Measurements from ENCODE around the gene CETN3. TPM values are rescaled to one million over a fixed set of nuclear protein-coding genes. Genes with fewer than 3 reads are reported as not detected.

Gene CETN3
- total RNA-seq, 2 donors from 2014 or later: 29.3 to 30.1 TPM

- Mint-ChIP-seq H3K27ac (no peak overlapping the region), H3K27me3 (ENCODE audit: low read depth) (no peaks in the 10 kb centered on the region), H3K36me3 (ENCODE audit: insufficient read depth in 2 of 2) (peaks cover 12 to 25% of the 10 kb centered on the region in 2 donors), H3K4me3 (no peak overlapping the region), H3K4me1 (ENCODE audit: low read depth) (peaks cover 23% of the 10 kb centered on the region), H3K9me3 (no peaks in the 10 kb centered on the region)
- no peak for DNase-seq
- no peak for ATAC-seq (replicated peaks in 1 of 2)
Measured at GRCh38 chr5:90402521-90403255, 6.9 kb downstream of the CETN3 start.

GRCh38 chr5:90399251-90399650 is 10.3 kb downstream of the CETN3 start:
- peaks cover 7% of the 10 kb centered on the region for H3K4me1 Mint-ChIP-seq (ENCODE audit: low read depth)
- H3K9me3 Mint-ChIP-seq: no peaks in the 10 kb centered on the region
- H3K27me3 Mint-ChIP-seq (ENCODE audit: low read depth): no peaks in the 10 kb centered on the region
- peaks cover 5 to 11% of the 10 kb centered on the region in 2 donors for H3K36me3 Mint-ChIP-seq (ENCODE audit: insufficient read depth in 2 of 2)
- no peak overlapping the region for H3K4me3 Mint-ChIP-seq
- H3K27ac Mint-ChIP-seq: no peak overlapping the region
- DNase-seq: no peak
- ATAC-seq (replicated peaks in 1 of 2): no peak

GRCh38 chr5:90398726-90399125 is 10.8 kb downstream of the CETN3 start:
- H3K36me3 Mint-ChIP-seq (ENCODE audit: insufficient read depth in 2 of 2): peaks cover 5 to 11% of the 10 kb centered on the region in 2 donors
- H3K27ac Mint-ChIP-seq: no peak overlapping the region
- peaks cover 7% of the 10 kb centered on the region for H3K4me1 Mint-ChIP-seq (ENCODE audit: low read depth)
- ATAC-seq (replicated peaks in 1 of 2) (no peak), DNase-seq (no peak)
- no peak overlapping the region for H3K4me3 Mint-ChIP-seq
- no peaks in the 10 kb centered on the region for H3K9me3 Mint-ChIP-seq
- H3K27me3 Mint-ChIP-seq (ENCODE audit: low read depth): no peaks in the 10 kb centered on the region

- DNase-seq (no peak), ATAC-seq (replicated peaks in 1 of 2) (no peak)
- peaks cover 4 to 7% of the 10 kb centered on the region in 2 donors for H3K36me3 Mint-ChIP-seq (ENCODE audit: insufficient read depth in 2 of 2)
- no peaks in the 10 kb centered on the region for H3K27me3 Mint-ChIP-seq (ENCODE audit: low read depth)
- H3K9me3 Mint-ChIP-seq: no peaks in the 10 kb centered on the region
- H3K4me1 Mint-ChIP-seq (ENCODE audit: low read depth): peaks cover 13% of the 10 kb centered on the region
- H3K27ac Mint-ChIP-seq: no peak overlapping the region
- H3K4me3 Mint-ChIP-seq: no peak overlapping the region
Measured at GRCh38 chr5:90395005-90395404, 14.6 kb downstream of the CETN3 start.

GRCh38 chr5:90390928-90391327 is 18.6 kb downstream of the CETN3 start:
- H3K4me1 Mint-ChIP-seq (ENCODE audit: low read depth): peaks cover 8% of the 10 kb centered on the region
- no peak overlapping the region for H3K27ac Mint-ChIP-seq
- H3K9me3 Mint-ChIP-seq: no peaks in the 10 kb centered on the region
- DNase-seq (no peak), ATAC-seq (replicated peaks in 1 of 2) (no peak)
- H3K36me3 Mint-ChIP-seq (ENCODE audit: insufficient read depth in 2 of 2): peaks cover 0 to 1% of the 10 kb centered on the region in 2 donors
- H3K4me3 Mint-ChIP-seq: no peak overlapping the region
- no peaks in the 10 kb centered on the region for H3K27me3 Mint-ChIP-seq (ENCODE audit: low read depth)

GRCh38 chr5:90390326-90390725 is 19.2 kb downstream of the CETN3 start:
- Mint-ChIP-seq H3K4me3 (no peak overlapping the region), H3K9me3 (no peaks in the 10 kb centered on the region), H3K27ac (no peak overlapping the region), H3K4me1 (ENCODE audit: low read depth) (peaks cover 8% of the 10 kb centered on the region), H3K27me3 (ENCODE audit: low read depth) (no peaks in the 10 kb centered on the region), H3K36me3 (ENCODE audit: insufficient read depth in 2 of 2) (peaks cover 0 to 1% of the 10 kb centered on the region in 2 donors)
- DNase-seq (no peak), ATAC-seq (replicated peaks in 1 of 2) (no peak)

- H3K27ac Mint-ChIP-seq: no peak overlapping the region
- no peaks in the 10 kb centered on the region for H3K36me3 Mint-ChIP-seq (ENCODE audit: insufficient read depth in 2 of 2)
- ATAC-seq (replicated peaks in 1 of 2) (no peak), DNase-seq (no peak)
- no peak overlapping the region for H3K4me3 Mint-ChIP-seq
- peaks cover 8% of the 10 kb centered on the region for H3K4me1 Mint-ChIP-seq (ENCODE audit: low read depth)
- H3K9me3 Mint-ChIP-seq: no peaks in the 10 kb centered on the region
- no peaks in the 10 kb centered on the region for H3K27me3 Mint-ChIP-seq (ENCODE audit: low read depth)
Measured at GRCh38 chr5:90387508-90387907, 22.0 kb downstream of the CETN3 start.

GRCh38 chr5:90386099-90386710 is 23.4 kb downstream of the CETN3 start:
- no peaks in the 10 kb centered on the region for H3K27me3 Mint-ChIP-seq (ENCODE audit: low read depth)
- H3K36me3 Mint-ChIP-seq (ENCODE audit: insufficient read depth in 2 of 2): no peaks in the 10 kb centered on the region
- no peaks in the 10 kb centered on the region for H3K9me3 Mint-ChIP-seq

GRCh38 chr5:90384389-90384788 is 25.2 kb downstream of the CETN3 start:
- DNase-seq (no peak), ATAC-seq (replicated peaks in 1 of 2) (no peak)
- H3K4me3 Mint-ChIP-seq: no peak overlapping the region
- H3K36me3 Mint-ChIP-seq (ENCODE audit: insufficient read depth in 2 of 2): no peaks in the 10 kb centered on the region
- no peak overlapping the region for H3K27ac Mint-ChIP-seq
- no peaks in the 10 kb centered on the region for H3K9me3 Mint-ChIP-seq
- H3K4me1 Mint-ChIP-seq (ENCODE audit: low read depth): no peaks in the 10 kb centered on the region
- no peaks in the 10 kb centered on the region for H3K27me3 Mint-ChIP-seq (ENCODE audit: low read depth)

More at GRCh38 chr5:90386099-90386710, 23.4 kb downstream of the CETN3 start:
- Mint-ChIP-seq H3K4me3 (no peak overlapping the region), H3K4me1 (ENCODE audit: low read depth) (peaks cover 8% of the 10 kb centered on the region), H3K27ac (no peak overlapping the region)
- DNase-seq: no peak
- ATAC-seq (replicated peaks in 1 of 2): no peak

GRCh38 chr5:90383903-90384302 is 25.7 kb downstream of the CETN3 start:
- ATAC-seq (replicated peaks in 1 of 2) (no peak), DNase-seq (no peak)
- Mint-ChIP-seq H3K4me3 (no peak overlapping the region), H3K27me3 (ENCODE audit: low read depth) (no peaks in the 10 kb centered on the region), H3K36me3 (ENCODE audit: insufficient read depth in 2 of 2) (no peaks in the 10 kb centered on the region), H3K9me3 (no peaks in the 10 kb centered on the region), H3K27ac (no peak overlapping the region), H3K4me1 (ENCODE audit: low read depth) (no peaks in the 10 kb centered on the region)

GRCh38 chr5:90381213-90381929 is 28.2 kb downstream of the CETN3 start:
- H3K27me3 Mint-ChIP-seq (ENCODE audit: low read depth): peaks cover 9% of the 10 kb centered on the region
- H3K4me3 Mint-ChIP-seq: no peak overlapping the region
- no peak for ATAC-seq (replicated peaks in 1 of 2)
- no peaks in the 10 kb centered on the region for H3K4me1 Mint-ChIP-seq (ENCODE audit: low read depth)
- no peak for DNase-seq
- H3K27ac Mint-ChIP-seq: no peak overlapping the region
- no peaks in the 10 kb centered on the region for H3K9me3 Mint-ChIP-seq
- H3K36me3 Mint-ChIP-seq (ENCODE audit: insufficient read depth in 2 of 2): no peaks in the 10 kb centered on the region

GRCh38 chr5:90379652-90380051 is 29.9 kb downstream of the CETN3 start:
- Mint-ChIP-seq H3K27ac (no peak overlapping the region), H3K4me1 (ENCODE audit: low read depth) (no peaks in the 10 kb centered on the region), H3K9me3 (no peaks in the 10 kb centered on the region), H3K4me3 (no peak overlapping the region), H3K27me3 (ENCODE audit: low read depth) (peaks cover 25% of the 10 kb centered on the region), H3K36me3 (ENCODE audit: insufficient read depth in 2 of 2) (peaks cover 0 to 2% of the 10 kb centered on the region in 2 donors)
- DNase-seq (no peak), ATAC-seq (replicated peaks in 1 of 2) (no peak)

GRCh38 chr5:90378752-90379151 is 30.8 kb downstream of the CETN3 start:
- DNase-seq: no peak
- H3K4me3 Mint-ChIP-seq: no peak overlapping the region
- H3K27ac Mint-ChIP-seq: no peak overlapping the region
- H3K4me1 Mint-ChIP-seq (ENCODE audit: low read depth): no peaks in the 10 kb centered on the region
- ATAC-seq (replicated peaks in 1 of 2): no peak
- H3K27me3 Mint-ChIP-seq (ENCODE audit: low read depth): peaks cover 31% of the 10 kb centered on the region
- H3K9me3 Mint-ChIP-seq: no peaks in the 10 kb centered on the region
- H3K36me3 Mint-ChIP-seq (ENCODE audit: insufficient read depth in 2 of 2): peaks cover 0 to 2% of the 10 kb centered on the region in 2 donors

All from activated T-cell treated with anti-CD3 and anti-CD28 coated beads, Interleukin-2, amount 50 U/mL, for 72 hours (primary cell).